ENCODE data around the gene PPFIA2.
"Not testable (repeated sequence)": the region's sequence is repeated elsewhere in the genome, so short reads cannot be mapped to it uniquely, and the experiment has no call there.

Gene PPFIA2

GRCh38 chr12:81659310-81659709 lies 99.8 kb downstream of the PPFIA2 start:
- DNase-seq, result not testable (repeated sequence)

GRCh38 chr12:81644503-81644902 lies 114.6 kb downstream of the PPFIA2 start:
- peak; percentile 13 for DNase-seq

DNA sequence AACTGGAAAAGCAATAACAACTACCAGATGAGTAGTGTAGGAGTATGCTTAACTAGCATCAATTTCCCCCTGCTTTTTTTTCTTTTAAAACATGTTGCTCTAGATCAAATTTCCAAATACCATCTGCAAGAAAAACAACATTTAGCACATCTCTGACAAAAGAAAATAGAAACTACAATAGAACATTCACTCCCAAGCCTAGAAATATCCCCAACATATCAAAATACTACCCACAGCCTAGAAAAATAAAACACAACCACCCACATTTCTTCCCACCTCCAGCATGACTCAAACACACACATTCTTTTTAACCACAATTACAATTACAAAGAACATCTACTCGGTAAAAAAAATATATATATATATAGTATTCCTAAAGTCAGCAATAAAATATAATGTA lies 120.0 kb downstream of the PPFIA2 start:
- no peak for DNase-seq

- DNase-seq, result no peak
Measured at GRCh38 chr12:81633127-81633526, 126.0 kb downstream of the PPFIA2 start.

DNA sequence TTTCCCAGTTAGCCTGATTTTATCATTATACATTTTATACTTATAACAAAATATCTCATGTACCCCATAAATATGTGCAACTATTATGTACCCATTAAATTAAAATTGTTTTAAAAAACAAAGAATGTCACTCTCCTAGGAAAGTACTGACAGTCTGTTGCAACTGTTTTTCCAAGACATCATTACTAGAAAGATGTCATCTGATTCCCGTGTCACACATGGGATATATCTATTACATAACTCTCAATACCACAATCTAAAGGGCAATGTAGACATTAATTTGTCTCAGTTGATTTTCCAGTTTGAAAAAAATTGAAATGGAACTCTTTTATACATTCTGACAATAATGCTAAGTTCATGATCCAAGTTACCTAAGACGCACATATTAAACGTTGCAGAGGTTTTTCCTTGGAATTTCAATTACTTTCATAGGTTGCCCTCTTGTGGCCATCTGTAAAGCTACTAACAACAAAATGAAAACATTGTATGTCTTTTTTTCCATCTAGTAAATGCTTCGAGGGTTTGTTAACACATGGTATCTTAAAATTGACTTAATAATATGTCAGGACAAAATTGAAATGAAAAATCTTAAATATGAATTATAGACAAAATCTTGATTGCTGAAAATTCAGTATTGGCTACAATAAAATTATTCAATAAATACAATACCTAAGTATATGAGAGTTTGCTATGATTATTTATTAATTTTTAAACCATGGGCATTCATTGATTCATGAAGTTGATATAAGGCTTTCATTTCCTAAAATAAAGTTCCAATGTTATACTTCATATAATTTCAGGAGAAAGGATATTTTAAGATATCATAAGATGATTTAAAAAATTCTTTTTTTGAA lies 131.6 kb downstream of the PPFIA2 start:
- DNase-seq, result peak; percentile 31

- DNase-seq, result no peak
Measured at GRCh38 chr12:81626406-81626805, 132.7 kb downstream of the PPFIA2 start.

DNA sequence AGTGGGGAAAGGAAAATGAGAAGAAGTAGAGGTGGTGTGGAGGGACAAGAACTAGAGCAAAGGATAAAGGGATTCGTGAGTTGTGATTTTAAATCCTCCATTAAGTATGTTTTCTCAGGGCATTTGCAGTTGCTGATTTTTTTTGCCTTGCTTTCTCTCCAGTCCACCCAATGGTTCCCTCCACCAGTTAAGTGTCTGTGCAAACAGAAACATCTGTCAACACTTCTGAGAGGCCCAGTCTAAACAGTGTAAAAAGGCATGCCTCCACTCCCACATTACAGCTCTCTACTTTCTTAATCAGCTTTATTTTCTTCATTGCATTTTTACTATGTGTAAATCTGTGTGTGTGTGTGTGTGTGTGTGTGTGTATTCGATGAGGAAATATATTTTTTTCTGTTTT lies 141.2 kb downstream of the PPFIA2 start:
- peak; percentile 58 for DNase-seq

DNA sequence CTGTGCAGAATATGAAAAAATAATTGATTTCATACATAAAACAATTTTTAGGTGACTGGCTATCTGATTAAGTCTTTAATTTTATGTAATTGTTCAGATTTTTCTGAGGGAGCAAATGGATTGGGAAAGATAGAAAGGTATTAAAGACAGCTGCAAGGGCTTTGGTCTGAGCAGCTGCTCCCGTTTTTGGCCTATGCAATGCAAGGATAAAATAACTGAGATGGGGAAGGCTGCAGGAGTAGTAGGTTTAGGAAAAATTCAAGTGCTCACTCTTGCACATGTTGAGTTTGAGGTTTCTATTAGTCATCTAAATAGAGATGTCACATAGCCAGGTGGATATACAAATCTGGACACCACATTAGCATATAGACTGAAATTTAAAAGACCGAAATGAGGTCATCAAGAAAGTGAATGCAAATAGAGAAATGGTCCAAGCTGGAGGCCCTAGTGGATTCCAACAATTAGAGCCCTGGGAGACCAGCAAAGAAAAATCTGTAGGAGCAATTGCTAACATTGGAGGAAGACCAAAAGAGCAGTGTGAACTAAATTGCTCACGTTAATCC lies 144.0 kb downstream of the PPFIA2 start:
- DNase-seq, result no peak

DNA sequence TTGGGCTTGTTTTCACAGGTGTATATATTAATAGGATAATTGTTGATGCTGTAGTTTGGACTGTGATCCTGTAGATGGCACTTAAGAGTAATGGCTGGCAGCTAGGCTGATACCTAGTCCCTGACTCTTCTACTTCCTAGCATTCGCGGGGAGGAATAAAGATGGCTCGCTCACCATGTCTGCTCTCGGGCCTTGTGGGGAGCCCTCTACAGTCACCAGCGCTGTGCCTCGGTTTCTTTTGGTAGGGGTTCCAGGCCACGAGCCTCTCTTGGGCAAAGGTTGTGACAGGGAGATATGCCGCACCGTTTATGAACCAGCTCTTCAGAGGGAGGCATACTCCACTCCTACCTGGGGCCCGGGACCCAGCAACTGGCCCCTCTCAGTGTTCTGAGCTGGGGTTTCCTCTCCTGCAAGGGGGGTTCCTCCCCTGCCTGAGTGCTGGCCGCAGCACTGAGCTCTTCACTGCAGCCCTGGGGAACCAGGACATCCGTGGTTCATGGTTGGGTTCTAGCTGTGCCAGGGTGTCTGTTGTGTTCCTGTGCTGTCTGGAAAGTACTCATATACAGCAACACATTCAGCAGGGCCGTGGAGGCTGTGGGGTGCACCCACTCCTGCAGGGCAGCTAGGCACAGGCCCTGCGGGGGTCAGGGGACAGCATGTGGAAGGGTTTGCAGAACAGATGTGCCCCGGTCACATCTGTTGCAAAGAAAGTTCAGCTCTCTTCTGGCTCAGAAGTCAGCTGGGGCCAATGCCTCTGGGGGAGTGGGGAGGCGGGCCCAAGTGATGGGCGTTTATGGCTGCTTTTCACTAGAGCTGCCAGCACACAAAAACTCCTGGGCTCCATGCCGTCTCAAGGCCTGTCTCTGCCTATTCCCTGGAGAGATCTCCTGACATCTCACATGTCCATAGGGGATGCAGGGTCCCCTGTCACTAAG lies 147.9 kb downstream of the PPFIA2 start:
- no peak for DNase-seq

GRCh38 chr12:81597928-81598604 lies 161.1 kb downstream of the PPFIA2 start:
- DNase-seq, result no peak

- no peak for DNase-seq
Measured at GRCh38 chr12:81596558-81596957, 162.6 kb downstream of the PPFIA2 start.

- no peak for DNase-seq
Measured at GRCh38 chr12:81591256-81591655, 167.9 kb downstream of the PPFIA2 start.

DNA sequence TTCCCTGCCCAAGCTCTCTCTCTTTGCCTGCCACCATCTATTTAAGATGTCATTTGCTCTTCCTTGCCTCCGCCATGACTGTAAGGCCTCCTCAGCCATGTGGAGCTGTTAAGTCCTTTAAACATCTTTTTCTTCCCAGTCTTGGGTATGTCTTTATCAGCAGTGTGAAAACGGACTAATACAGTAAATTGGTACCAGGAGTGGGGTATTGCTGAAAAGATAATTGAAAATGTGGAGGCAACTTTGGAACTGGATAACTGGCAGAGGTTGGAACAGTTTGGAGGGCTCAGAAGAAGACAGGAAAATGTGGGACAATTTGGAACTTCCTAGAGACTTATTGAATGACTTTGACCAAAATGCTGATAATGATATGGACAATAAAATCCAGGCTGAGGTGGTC lies 168.4 kb downstream of the PPFIA2 start:
- DNase-seq, result not testable (repeated sequence)

DNA sequence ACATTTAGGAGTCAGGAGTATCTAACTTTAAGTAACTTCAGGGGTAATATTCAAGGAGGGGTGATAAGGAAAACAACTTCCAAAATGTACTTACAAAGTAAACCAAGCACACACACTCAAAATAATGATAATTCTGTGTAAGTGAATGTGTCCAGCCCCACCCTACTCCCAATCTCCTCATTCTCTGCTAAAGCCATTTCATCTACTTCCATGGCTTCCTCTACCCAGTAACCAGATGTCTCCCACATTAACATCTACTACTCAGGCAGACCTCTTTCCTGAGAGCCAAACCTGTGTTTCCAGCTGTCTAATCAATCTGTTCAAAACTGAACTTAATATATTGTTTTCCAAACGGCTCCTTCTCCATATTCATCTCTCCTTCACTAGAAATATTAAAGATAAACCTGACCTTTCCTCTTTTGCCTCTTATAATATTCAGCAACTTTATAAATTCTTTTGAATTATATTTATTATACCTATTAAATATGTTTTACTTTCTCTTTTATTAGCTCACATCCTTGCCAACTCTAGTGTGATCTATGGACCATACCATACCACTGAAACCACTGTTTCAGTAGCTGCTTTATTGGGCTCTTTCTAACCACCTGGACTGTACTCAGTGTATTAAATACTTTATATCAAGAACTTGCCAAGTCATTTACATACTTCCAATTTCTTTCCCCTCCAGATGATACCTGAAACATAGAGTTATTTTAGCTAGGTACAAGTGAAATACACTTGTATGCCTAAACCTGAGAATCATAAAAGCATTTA lies 170.7 kb downstream of the PPFIA2 start:
- DNase-seq, result no peak

GRCh38 chr12:81585787-81586186 lies 173.4 kb downstream of the PPFIA2 start:
- no peak for DNase-seq

- no peak for DNase-seq
Measured at GRCh38 chr12:81573228-81573627, 185.9 kb downstream of the PPFIA2 start.

DNA sequence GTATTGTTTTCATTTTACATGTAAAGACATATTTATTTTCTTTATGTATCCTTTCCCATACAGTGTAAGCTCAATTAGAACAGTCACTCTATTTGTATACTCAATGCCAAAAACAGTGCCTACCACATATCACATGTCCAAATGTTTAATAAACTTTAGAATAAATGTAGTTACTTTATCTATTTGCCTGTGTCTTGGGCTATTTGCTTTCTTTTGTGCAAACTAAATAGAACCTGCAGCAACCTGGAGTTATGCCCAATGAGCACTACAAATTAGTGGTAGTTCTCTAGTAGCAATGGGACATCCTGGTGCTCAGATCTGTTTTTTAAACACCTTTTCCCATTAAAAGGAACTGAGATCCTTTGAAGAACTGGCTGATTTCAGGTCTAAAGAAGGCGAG lies 186.7 kb downstream of the PPFIA2 start:
- DNase-seq, result no peak

DNA sequence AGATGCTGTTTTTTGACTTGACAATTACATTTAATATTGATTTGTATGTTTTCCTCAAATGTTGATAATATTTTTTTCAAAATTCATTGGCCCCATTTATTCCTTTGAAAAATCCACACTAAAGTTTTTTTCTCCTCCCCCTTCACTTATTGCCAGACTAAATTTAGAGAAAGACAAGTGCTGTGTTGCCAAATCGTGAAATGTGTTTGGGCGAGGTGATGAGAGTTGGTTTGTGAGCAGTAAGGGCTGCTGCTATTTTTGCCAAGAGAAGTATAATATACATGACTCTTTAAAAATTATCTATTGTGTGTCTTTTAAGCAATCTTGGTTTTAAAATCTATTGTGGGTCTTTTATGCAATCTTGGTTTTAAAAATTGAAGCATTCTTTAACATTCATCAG lies 188.9 kb downstream of the PPFIA2 start:
- DNase-seq, result no peak

DNA sequence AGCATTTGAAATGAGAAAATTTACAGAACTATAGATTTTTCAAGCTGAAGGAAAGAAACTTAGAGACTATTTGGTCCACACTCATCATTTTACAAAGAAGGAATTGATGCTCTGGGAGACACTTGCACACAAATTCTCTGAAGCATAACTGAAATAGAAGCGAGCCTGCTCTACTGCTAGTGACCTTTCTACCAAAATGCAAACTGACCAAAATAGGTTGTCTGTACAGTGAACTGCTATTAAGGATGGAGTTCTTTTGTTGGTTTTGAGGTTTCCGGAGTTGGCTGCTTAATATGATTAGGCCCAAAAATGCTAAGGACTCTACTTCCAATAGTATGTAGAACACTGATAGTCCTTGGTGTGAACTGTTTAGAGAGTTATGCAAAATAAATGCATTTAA lies 194.9 kb downstream of the PPFIA2 start:
- DNase-seq, result no peak

DNA sequence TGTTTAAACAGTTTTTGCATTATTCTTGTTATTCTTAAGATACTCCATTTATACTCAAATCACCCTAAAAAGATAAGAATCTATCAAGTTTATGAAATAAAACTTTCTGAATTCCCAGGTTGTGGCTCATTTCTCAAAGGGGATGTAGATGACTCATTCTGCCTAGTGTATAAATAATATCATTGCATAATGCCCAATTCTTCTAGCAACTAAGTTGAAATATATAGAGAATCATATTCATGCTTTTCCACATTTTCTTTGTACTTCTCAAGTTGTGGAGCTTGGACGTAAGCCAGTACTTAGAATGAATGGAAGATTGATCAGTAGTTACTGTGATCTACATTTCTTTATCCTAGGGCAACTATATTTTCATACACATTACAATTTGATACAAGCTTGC lies 201.1 kb downstream of the PPFIA2 start:
- DNase-seq, result no peak

- no peak for DNase-seq
Measured at GRCh38 chr12:81546811-81547210, 212.3 kb downstream of the PPFIA2 start.

DNA sequence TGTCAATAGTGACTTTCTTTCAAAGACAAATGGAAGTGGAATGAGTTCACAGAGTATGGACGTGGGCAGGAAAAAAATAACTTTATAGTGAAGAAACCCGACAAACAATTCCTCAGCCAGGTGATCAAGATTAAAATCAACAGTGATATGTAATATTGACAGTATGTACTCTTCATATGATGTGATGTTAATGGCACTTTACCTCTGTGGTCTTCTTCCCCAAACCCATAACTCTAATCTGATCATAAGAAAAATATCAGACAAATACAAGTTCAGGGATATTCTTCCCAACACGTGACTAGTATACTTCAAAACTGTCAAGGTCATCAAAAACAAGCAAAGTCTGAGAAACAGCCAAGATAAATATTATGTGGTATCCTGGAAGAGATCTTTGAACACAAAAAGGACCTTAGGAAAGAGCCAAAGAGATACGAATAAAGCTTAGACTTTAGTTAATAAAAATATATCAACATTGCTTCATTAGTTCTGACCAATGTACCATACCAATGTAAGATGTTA lies 215.5 kb downstream of the PPFIA2 start:
- no peak for DNase-seq
